Upper lobe of right lung (tissue), 1 donor: ENCODE data around the gene PPP1R11. TPM values are rescaled to one million over a fixed set of nuclear protein-coding genes. Genes with fewer than 3 reads are reported as not detected.

Source experiments
- ATAC-seq: fragments of 200-7000 bp; cut with Tn5 transposase; one replicate; pipeline ENCODE4 v1.9.1; 2020; ENCODE audit warnings: mild to moderate bottlenecking, moderate library complexity
- DNase-seq: peaks from one replicate; pipeline ENCODE4 v3.0.0-alpha.2; 2020
- H3K27ac ChIP-seq: fragments of 200-600 bp; one replicate; pipeline ENCODE4 v1.8.0; 2022
- H3K27me3 ChIP-seq: fragments of 200-600 bp; one replicate; pipeline ENCODE4 v1.8.0; 2022; ENCODE audit warnings: mild to moderate bottlenecking
- H3K36me3 ChIP-seq: fragments of 200-600 bp; one replicate; pipeline ENCODE4 v1.8.0; 2022
- H3K4me1 ChIP-seq: fragments of 200-600 bp; one replicate; pipeline ENCODE4 v1.8.0; 2022
- H3K4me3 ChIP-seq: fragments of 200-600 bp; one replicate; pipeline ENCODE4 v1.8.0; 2022; ENCODE audit warnings: mild to moderate bottlenecking
- H3K9me3 ChIP-seq: fragments of 200-600 bp; one replicate; pipeline ENCODE4 v1.8.0; 2022
- intact Hi-C: fragments of 100-400 bp; cut with DNase I; formaldehyde crosslinking; loops from one replicate; pipeline ENCODE4 v1.11.0; 2022
- total RNA-seq: library from RNA; stranded (reverse); fragmentation: NEBNext Ultra II Directional; extraction: Animal tissue kit (Norgen Biotek cat#: 25700); gene quantifications from one replicate; pipeline ENCODE4 v1.2.1, GENCODE V29; 2021
- TF ChIP-seq, protein P1 (sequence below): fragments of 200-600 bp; IDR thresholded peaks from one replicate; pipeline ENCODE4 v1.8.0; 2022; ENCODE audit warnings: antibody characterized with exemption
- donor health status: DM: no; HTN: yes; CAD: no; lungs with severe emphysema.

Gene PPP1R11
- total RNA-seq, 1 donor from 2014 or later, result 62.6 TPM

DNA sequence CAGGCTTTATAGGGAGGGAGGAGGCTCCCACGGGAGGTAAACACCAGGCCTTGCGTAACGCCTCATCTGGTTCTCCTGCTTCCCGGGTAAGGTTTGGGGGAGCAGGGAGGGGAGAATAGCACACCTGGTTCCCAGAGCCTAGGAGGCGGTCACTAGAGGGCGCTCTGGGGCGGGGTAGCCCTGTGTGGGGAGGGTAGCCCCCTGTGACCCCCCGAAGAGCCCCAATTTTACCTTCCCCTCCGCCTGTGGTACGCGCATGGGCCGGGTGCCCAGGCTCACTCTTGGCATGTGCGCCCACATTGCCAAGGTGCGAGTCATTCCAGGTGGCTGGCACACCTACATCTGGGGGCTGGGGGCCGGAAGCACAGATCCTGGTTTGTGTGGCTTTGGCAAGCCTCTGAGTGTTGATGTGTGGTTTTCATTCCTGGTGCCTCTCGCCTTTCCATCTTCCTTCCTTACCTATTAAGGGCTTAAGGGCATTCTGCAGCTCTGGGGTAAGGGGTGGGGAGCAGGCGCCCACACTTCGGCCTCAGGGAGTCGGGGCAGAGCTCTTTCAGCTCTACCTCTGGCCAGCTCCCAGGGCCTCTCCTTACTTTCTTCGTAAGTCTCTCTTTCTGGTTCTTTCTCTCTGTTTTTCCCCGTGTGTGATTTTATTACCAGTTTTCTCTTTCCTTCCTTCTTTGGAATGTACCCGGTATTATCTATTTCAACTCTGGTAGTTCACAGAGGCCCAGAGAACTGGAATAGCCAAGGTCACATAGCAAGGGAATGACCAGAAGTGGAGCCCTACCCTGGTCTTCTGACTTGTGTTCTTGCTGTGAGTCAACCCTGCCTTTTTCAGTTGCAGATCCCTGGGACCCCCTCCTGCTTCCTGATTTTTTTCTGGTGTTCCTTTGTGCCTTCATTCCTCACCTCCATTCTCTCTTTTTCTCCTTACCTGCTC is 9.1 kb downstream of the PPP1R11 start:
- intact Hi-C loops, result no loop called here
- Histone ChIP-seq H3K36me3 (no peaks in the 10 kb centered on the region), H3K4me1 (peaks cover 6% of the 10 kb centered on the region), H3K27me3 (peaks cover 27% of the 10 kb centered on the region), H3K9me3 (no peaks in the 10 kb centered on the region), H3K4me3 (peak overlapping the region; percentile 55), H3K27ac (peak overlapping the region; percentile 42)
- DNase-seq (peak; percentile 81), ATAC-seq (peak; percentile 85)
- TF ChIP-seq, protein P1, sequence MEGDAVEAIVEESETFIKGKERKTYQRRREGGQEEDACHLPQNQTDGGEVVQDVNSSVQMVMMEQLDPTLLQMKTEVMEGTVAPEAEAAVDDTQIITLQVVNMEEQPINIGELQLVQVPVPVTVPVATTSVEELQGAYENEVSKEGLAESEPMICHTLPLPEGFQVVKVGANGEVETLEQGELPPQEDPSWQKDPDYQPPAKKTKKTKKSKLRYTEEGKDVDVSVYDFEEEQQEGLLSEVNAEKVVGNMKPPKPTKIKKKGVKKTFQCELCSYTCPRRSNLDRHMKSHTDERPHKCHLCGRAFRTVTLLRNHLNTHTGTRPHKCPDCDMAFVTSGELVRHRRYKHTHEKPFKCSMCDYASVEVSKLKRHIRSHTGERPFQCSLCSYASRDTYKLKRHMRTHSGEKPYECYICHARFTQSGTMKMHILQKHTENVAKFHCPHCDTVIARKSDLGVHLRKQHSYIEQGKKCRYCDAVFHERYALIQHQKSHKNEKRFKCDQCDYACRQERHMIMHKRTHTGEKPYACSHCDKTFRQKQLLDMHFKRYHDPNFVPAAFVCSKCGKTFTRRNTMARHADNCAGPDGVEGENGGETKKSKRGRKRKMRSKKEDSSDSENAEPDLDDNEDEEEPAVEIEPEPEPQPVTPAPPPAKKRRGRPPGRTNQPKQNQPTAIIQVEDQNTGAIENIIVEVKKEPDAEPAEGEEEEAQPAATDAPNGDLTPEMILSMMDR, result peak; percentile 41

DNA sequence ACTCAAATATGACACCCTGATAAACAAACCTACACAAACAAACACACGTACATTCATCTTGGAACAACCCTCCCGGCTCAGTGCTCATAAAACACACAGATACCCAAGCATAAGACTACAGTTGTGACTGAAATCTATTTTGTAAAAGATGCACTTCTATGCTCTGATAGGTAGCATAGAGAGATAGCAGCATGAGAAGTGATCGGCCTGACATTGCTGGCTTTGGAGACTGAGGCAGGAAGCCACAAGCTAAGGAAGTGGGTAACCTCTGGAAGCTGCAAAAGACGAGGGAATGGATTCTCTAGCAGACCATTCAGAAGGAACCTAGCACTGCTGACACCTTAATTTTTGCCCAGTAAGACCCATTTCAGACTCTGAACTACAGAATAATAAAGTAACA is 10.2 kb downstream of the PPP1R11 start:
- Histone ChIP-seq H3K9me3 (no peaks in the 10 kb centered on the region), H3K4me3 (no peak overlapping the region), H3K4me1 (peaks cover 6% of the 10 kb centered on the region), H3K36me3 (no peaks in the 10 kb centered on the region), H3K27ac (no peak overlapping the region), H3K27me3 (peaks cover 23% of the 10 kb centered on the region)
- intact Hi-C loops, result no loop called here
- DNase-seq (no peak), ATAC-seq (no peak)
- TF ChIP-seq, protein P1, result no peak

DNA sequence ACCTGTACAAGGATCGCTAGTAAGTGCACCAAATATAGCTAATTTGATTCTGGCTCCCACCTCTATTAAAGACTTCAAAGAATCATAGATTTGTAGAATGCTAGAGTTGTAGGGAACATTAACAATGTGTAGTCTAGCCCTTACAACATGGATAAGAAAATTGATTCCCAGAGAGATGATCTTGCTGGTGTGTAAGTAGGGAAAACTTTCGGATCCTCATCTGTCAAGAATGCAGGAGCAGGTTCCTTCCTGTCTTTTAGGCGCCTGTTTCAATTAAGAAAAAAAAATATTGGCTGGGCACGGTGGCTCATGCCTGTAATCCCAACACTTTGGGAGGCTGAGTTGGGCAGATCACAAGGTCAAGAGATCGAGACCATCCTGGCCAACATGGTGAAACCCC is 20.9 kb downstream of the PPP1R11 start:
- ATAC-seq, result no peak
- Histone ChIP-seq H3K4me1 (peaks cover 5% of the 10 kb centered on the region), H3K27ac (no peak overlapping the region), H3K9me3 (no peaks in the 10 kb centered on the region), H3K27me3 (peaks cover 25% of the 10 kb centered on the region), H3K36me3 (no peaks in the 10 kb centered on the region), H3K4me3 (no peak overlapping the region)
- intact Hi-C loops, result no loop called here
- DNase-seq, result no peak
- TF ChIP-seq, protein P1, result no peak

DNA sequence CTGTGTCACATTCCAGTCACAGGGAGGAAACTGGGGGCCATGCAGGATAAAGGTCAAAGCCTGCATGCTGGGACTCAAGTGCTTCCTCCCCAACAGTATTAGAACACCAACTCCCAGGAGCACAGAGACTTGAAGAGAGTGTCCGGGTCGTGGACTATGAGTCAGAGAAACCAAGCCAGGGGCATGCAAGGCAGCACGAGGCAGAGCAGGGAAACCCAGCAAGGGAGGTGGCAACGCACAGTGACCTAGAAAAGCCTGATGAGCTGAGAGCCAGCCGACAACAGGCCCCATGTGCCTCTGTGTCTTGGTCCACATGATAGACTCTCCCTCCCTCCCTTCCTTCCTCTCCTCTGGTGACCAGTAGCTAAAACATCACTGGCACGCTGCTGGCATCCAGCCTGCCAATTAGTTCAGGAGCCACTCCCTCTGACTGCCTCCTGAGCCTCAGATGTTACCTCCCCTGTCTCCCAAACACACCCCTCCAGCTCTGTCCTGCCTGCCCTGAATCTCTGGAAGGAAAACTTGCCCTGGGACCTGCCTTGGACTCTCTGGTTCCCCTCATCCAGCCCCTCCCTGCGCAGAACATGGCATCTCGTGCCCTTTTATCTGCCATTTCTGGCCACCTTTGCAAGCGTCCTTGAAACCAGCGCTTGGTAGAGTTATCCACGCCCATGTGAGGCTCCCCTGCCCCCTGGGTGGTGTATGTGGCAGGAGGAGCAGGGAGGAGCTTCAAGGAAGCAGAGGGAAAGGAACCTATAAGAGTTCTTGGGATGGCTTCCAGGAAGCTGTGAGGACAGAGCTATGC is 24.8 kb downstream of the PPP1R11 start:
- DNase-seq (peak; percentile 83), ATAC-seq (peak; percentile 90)
- intact Hi-C loops, result no loop called here
- Histone ChIP-seq H3K27me3 (peaks cover 23% of the 10 kb centered on the region), H3K4me1 (peaks cover 5% of the 10 kb centered on the region), H3K27ac (peak overlapping the region; percentile 45), H3K9me3 (no peaks in the 10 kb centered on the region), H3K4me3 (no peak overlapping the region), H3K36me3 (no peaks in the 10 kb centered on the region)
- TF ChIP-seq, protein P1, result no peak

DNA sequence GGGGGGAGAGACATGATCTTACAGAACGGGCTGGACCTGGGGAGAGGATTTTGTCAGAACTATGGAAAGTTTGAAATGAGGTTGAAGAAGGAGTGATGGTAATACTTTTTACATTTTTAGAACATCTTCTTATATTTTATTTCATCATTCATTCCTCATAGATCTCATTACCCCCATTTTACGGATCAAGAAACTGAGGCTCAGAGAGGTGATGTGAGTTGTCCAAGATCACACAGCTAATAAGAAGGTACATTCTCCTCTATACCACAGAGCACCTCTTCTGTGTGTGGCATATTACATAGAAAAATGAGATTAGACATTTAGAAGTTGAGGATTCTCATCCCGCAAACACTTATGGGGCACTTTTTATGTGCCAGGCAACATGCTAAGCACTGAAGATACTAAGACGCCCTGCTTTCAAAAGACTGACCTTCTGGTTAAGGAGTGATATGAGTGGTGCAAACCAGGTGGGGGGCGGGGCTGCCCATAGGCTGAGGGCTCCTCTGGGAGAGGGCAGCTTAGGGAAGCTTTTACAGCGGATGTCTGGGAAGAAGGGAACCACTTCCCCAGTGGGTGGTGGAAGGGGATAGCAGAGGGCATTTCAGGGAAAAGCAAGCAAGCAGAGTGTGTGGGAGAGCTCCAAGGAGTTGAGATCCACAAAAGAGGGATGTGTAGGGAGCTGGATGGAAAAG is 26.0 kb downstream of the PPP1R11 start:
- H3K4me3 ChIP-seq, result no peak overlapping the region
- DNase-seq, result no peak
- no peak for ATAC-seq
- no peaks in the 10 kb centered on the region for H3K9me3 ChIP-seq
- H3K36me3 ChIP-seq, result no peaks in the 10 kb centered on the region
- H3K27me3 ChIP-seq, result peaks cover 16% of the 10 kb centered on the region
- intact Hi-C loops, result no loop called here
- no peak overlapping the region for H3K27ac ChIP-seq
- H3K4me1 ChIP-seq, result peaks cover 5% of the 10 kb centered on the region
- TF ChIP-seq, protein P1, result no peak
